ES-I3 (cell line): Measurements from ENCODE around the gene DCXR.

ENCODE experiments used
- H3K36me3 ChIP-seq: 2 replicates; pipeline ENCODE4 v1.6.1; 2013; ENCODE audit warnings: mild to moderate bottlenecking, low read length, control low read depth, moderate library complexity; ENCODE audit not compliant: insufficient read depth
- H3K4me1 ChIP-seq: 2 replicates; pipeline ENCODE4 v1.6.1; 2013; ENCODE audit warnings: mild to moderate bottlenecking, control low read depth, low read length; ENCODE audit not compliant: insufficient read depth
- H3K9ac ChIP-seq: 2 replicates; pipeline ENCODE4 v1.6.1; 2013; ENCODE audit warnings: low read depth, mild to moderate bottlenecking, low read length, moderate library complexity
- H3K9me3 ChIP-seq: 2 replicates; pipeline ENCODE4 v1.6.1; 2013; ENCODE audit warnings: mild to moderate bottlenecking, low read length, moderate library complexity; ENCODE audit not compliant: control insufficient read depth, insufficient read depth

The DCXR gene

GRCh38 chr17:82062076-82062983 is 24.8 kb upstream of the DCXR start:
- H3K9ac ChIP-seq: no peak overlapping the region
- no peaks in the 10 kb centered on the region for H3K9me3 ChIP-seq
- no peaks in the 10 kb centered on the region for H3K4me1 ChIP-seq
- peaks cover 17% of the 10 kb centered on the region for H3K36me3 ChIP-seq

- Histone ChIP-seq H3K9me3 (no peaks in the 10 kb centered on the region), H3K9ac (no peak overlapping the region), H3K36me3 (peaks cover 17% of the 10 kb centered on the region), H3K4me1 (no peaks in the 10 kb centered on the region)
Observed at GRCh38 chr17:82061047-82061925, 23.8 kb upstream of the DCXR start.

GRCh38 chr17:82060614-82061013 is 23.1 kb upstream of the DCXR start:
- Histone ChIP-seq H3K9me3 (no peaks in the 10 kb centered on the region), H3K9ac (no peak overlapping the region), H3K4me1 (no peaks in the 10 kb centered on the region), H3K36me3 (peaks cover 17% of the 10 kb centered on the region)

- no peak overlapping the region for H3K9ac ChIP-seq
- H3K9me3 ChIP-seq: no peaks in the 10 kb centered on the region
- peaks cover 17% of the 10 kb centered on the region for H3K36me3 ChIP-seq
- no peaks in the 10 kb centered on the region for H3K4me1 ChIP-seq
Observed at GRCh38 chr17:82060001-82060380, 22.5 kb upstream of the DCXR start.

- Histone ChIP-seq H3K36me3 (peaks cover 20% of the 10 kb centered on the region), H3K9ac (no peak overlapping the region), H3K9me3 (no peaks in the 10 kb centered on the region), H3K4me1 (no peaks in the 10 kb centered on the region)
Observed at GRCh38 chr17:82059272-82060000, 21.9 kb upstream of the DCXR start.

GRCh38 chr17:82058855-82059249 is 21.4 kb upstream of the DCXR start:
- peaks cover 20% of the 10 kb centered on the region for H3K36me3 ChIP-seq
- no peaks in the 10 kb centered on the region for H3K9me3 ChIP-seq
- no peak overlapping the region for H3K9ac ChIP-seq
- no peaks in the 10 kb centered on the region for H3K4me1 ChIP-seq

GRCh38 chr17:82058230-82058854 is 20.8 kb upstream of the DCXR start:
- H3K9ac ChIP-seq: no peak overlapping the region
- H3K36me3 ChIP-seq: peaks cover 20% of the 10 kb centered on the region
- H3K4me1 ChIP-seq: no peaks in the 10 kb centered on the region
- H3K9me3 ChIP-seq: no peaks in the 10 kb centered on the region

- no peak overlapping the region for H3K9ac ChIP-seq
- H3K4me1 ChIP-seq: no peaks in the 10 kb centered on the region
- H3K36me3 ChIP-seq: peaks cover 14% of the 10 kb centered on the region
- no peaks in the 10 kb centered on the region for H3K9me3 ChIP-seq
Observed at GRCh38 chr17:82056729-82057621, 19.5 kb upstream of the DCXR start.

GRCh38 chr17:82055965-82056728 is 18.6 kb upstream of the DCXR start:
- no peak overlapping the region for H3K9ac ChIP-seq
- peaks cover 11% of the 10 kb centered on the region; the same call in 1 of the 2 replicates for H3K36me3 ChIP-seq
- H3K4me1 ChIP-seq: no peaks in the 10 kb centered on the region
- H3K9me3 ChIP-seq: no peaks in the 10 kb centered on the region

- no peaks in the 10 kb centered on the region for H3K9me3 ChIP-seq
- H3K36me3 ChIP-seq: peaks cover 10% of the 10 kb centered on the region; the same call in 1 of the 2 replicates
- no peaks in the 10 kb centered on the region; the same call in 1 of the 2 replicates for H3K4me1 ChIP-seq
- no peak overlapping the region for H3K9ac ChIP-seq
Observed at GRCh38 chr17:82055023-82055964, 17.8 kb upstream of the DCXR start.

- Histone ChIP-seq H3K4me1 (no peaks in the 10 kb centered on the region; the same call in 1 of the 2 replicates), H3K9ac (no peak overlapping the region), H3K9me3 (no peaks in the 10 kb centered on the region), H3K36me3 (peaks cover 7% of the 10 kb centered on the region; the same call in 1 of the 2 replicates)
Observed at GRCh38 chr17:82054351-82055022, 17.0 kb upstream of the DCXR start.
